NCI-H345 treated with DMSO at 0.1 percent for 48 hours (cell line): ENCODE results near the gene RCAN3.

ENCODE experiments used
- DNase-seq: peaks from one replicate; lab custom pipeline; 2025; ENCODE audit not compliant: unreplicated experiment; lab: John Stamatoyannopoulos, UW

RCAN3 gene

GRCh38 chr1:24572301-24572700 lies 69.7 kb downstream of the RCAN3 start:
- no peak for DNase-seq

DNA sequence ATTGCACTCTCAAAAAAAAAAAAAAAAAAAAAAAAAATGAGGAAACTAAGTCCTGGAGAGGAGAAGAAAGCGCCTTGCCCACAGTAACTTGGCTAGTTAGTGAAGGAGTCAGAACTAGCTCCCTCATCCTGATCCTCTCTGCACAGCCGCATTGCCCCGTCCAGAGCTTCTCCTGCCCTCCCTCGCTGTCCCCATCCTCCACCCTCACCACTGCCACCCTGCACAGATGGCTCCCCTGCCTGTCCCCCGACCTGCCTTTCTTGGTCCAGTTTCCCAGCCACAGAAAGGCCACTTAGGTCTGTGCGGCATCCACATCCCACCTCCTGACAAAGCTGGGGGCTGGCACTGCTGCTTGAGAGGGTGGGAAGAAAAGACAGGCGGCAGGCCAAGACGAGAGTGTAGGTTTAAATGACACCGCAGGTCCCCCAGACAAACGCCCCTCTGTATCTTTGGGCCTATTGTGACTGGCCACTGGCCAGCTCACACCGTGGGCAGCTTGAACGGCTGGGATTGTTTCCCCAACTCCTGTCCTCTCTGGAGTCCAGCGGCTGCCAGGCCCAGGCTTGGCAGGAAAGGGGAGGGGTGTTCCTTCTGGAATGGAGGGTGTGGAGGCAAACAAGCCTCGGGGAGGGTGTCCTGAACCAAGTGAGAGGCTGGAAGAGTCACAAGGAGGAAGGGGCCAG lies 73.4 kb downstream of the RCAN3 start:
- DNase-seq = no peak

- DNase-seq = no peak
Measured at GRCh38 chr1:24578846-24579245, 76.2 kb downstream of the RCAN3 start.

DNA sequence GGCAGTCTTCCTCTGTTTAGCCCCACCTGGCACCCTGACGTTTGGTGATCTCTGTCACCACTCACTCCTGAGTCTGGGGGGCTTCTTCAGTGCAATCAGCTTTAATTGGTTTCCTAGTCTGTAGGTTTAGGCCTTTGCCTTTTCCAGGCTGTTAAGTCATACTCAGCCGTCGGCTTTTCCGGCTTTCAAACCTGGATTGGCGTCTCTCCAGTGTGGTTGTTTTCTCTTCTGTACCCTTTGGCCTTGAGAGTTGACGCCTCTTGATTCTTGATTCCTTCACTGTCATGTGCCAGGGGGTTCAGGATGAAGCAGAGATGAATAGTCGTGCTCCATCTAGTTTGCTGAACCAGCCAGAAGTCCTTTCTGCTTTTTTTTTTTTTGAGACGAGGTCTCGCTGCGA lies 78.1 kb downstream of the RCAN3 start:
- DNase-seq = no peak

DNA sequence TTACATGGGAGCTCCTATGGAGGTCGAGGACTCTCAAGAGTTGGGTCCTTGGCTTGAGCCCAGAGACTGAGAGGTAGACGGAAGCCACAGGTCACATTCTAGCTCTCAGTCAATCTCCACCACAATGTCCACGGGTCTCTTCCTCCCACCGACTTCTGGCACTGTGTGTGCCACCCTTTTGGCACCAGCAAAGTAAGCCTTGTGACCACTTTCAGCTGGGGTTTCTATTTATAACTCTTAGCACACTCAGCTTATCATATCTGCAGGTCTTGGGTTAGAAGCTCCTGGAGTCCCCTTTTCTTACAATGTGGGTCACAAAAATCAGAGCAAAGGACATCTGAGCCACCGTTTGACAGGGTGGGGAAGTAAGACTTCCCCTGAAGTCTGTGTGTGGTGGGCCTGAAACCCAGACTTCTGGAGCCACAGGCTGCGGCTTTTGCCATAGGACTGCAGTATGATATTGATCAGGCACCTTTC lies 81.6 kb downstream of the RCAN3 start:
- no peak for DNase-seq

DNA sequence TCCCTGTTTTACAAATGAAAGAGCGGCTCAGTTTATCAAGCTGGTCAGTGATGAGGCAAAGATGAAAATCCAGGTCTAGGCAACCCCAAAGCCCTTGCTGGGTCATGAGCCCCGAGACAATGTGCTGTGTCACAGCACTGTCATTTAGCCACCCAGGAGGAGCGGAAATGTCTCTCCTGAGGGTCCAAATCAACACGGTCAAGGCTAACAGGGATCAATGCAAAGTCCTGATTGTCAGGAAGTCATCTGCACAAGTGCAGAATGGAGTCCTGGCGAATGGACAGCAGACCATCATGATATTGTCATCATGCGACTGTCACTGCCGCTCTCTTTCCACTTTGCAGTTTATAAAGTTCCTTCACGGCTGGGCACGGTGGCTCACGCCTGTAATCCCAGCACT lies 83.5 kb downstream of the RCAN3 start:
- DNase-seq = no peak

DNA sequence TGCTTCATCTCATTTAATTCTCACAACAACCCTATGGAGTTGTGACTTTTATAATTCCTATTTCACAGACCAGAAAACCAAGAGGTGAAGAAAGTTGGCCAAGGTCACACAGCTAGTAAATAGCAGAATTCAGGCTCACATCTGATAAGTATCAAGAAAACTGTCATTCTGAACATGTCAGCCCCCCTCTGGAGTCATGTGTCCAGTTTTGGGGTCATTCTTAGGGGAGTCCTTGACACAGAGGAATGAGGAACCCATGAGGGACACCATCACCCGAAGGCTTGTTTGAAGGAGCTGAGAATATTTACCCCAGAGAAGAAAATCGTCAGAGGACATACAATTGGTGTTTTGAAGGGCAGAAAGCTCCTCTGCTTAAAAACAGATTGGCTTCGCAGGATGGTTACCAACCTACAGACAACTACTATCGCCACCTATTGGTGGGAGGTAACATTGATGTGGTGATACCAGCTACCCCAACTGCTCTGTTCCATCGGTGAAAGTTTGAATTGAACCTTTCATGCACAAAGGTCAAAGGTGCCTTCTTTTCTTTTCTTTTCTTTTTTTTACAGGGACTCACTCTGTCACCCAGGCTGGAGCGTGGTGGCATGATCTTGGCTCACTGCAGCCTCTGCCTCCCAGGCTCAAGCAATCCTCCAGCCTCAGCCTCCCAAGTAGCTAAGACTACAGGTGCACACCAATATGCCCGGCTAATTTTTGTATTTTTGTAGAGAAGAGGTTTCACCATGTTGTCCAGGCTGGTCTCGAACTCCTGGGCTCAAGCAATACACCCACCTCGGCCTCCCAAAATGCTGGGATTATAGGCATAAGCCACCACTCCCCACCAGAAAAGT lies 84.6 kb downstream of the RCAN3 start:
- DNase-seq = peak; percentile 50

GRCh38 chr1:24588573-24588972 lies 85.9 kb downstream of the RCAN3 start:
- DNase-seq = no peak

DNA sequence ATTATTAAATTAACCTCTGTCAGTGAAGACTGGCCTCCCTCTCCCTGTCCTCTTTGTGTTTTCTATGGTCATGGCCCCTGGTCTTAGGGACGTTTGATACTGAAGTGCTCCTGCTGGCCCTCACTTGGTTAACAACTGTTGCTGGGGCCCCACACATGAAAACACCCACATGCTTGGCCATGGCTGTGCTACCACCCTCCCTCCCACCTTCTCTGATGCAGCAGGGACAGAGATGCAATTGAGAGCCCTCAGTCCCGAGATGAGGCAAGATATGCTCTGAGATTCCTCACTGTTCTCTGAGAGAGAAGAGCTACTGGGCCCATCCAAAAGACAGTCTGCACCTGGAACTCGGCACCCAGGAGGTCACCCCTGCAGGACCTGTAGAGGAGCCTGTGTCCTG lies 86.6 kb downstream of the RCAN3 start:
- no peak for DNase-seq
